ENCODE data around the gene UBR3. TPM values are rescaled to one million over a fixed set of nuclear protein-coding genes. Genes with fewer than 3 reads are reported as not detected.
A peak's percentile ranks its signal among the peaks of the same experiment; 100 is the strongest.

Gene UBR3
- total and polyA plus RNA-seq, 4 experiments from 2014 or later: 4.3 to 43.5 (median 27.6) TPM

DNA sequence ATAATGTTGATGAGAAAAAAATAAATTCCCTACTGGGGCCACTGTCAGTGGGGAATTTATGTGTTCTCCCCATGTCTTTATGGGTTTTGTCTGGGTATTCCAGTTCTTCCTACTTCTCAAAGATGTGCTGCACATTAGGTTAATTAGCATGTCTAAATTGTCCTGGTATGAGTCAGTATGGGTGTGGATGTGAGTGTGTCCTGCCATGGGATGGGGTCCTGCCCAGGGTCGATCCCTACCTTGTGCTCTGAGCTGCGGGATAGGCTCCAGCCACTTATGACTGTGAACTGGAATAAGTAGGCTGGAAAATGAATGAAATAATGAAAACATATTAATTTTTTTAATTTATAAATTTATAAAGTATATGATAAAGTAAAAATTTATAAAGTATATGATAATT is 167.5 kb downstream of the UBR3 start:
- Histone ChIP-seq H3K36me3 (ENCODE audit: insufficient read depth, low read length) (no peaks in the 10 kb centered on the region), H3K4me1 (ENCODE audit: insufficient read depth, low read length) (no peaks in the 10 kb centered on the region), H3K9me3 (ENCODE audit: control insufficient read depth in 1 of 2, low read length in 2 of 2) (no peaks in the 10 kb centered on the region), H3K27me3 (ENCODE audit: insufficient read depth, low read length) (no peaks in the 10 kb centered on the region), H3K27ac (ENCODE audit: low read depth, low read length) (no peak overlapping the region), H3K4me3 (ENCODE audit: low read length in 2 of 2) (no peak overlapping the region)
- H3K4me1 Mint-ChIP-seq: peaks cover 0 to 4% (median 2%) of the 10 kb centered on the region in 4 donors
- H3K27ac Mint-ChIP-seq: no peak overlapping the region
- ChIA-PET CTCF (ENCODE audit: partially characterized antibody) (no interaction called here), POLR2A (ENCODE audit: partially characterized antibody) (no interaction called here)
- no peaks in the 10 kb centered on the region for H3K27me3 Mint-ChIP-seq
- H3K9me3 Mint-ChIP-seq: peaks cover 0 to 2% (median 0%) of the 10 kb centered on the region in 8 donors
- intact Hi-C loops (cut with micrococcal nuclease): no loop called here
- no peak overlapping the region for H3K4me3 Mint-ChIP-seq
- DNase-seq: no peak
- peaks cover 37 to 62% of the 10 kb centered on the region in 2 donors for H3K36me3 Mint-ChIP-seq

GRCh38 chr2:169997140-169997887 is 170.1 kb downstream of the UBR3 start:
- H3K9me3 Mint-ChIP-seq: peaks cover 0 to 2% (median 0%) of the 10 kb centered on the region in 8 donors
- peaks cover 13 to 16% (median 16%) of the 10 kb centered on the region in 4 donors for H3K4me1 Mint-ChIP-seq
- CTCF ChIA-PET (ENCODE audit: partially characterized antibody): no interaction called here
- no peak overlapping the region for H3K27ac Mint-ChIP-seq
- Histone ChIP-seq H3K27me3 (ENCODE audit: insufficient read depth, low read length) (no peaks in the 10 kb centered on the region), H3K27ac (ENCODE audit: low read depth, low read length) (no peak overlapping the region), H3K4me1 (ENCODE audit: insufficient read depth, low read length) (no peaks in the 10 kb centered on the region), H3K4me3 (ENCODE audit: low read length in 2 of 2) (no peak overlapping the region), H3K36me3 (ENCODE audit: insufficient read depth, low read length) (no peaks in the 10 kb centered on the region), H3K9me3 (ENCODE audit: control insufficient read depth in 1 of 2, low read length in 2 of 2) (no peaks in the 10 kb centered on the region)
- H3K4me3 Mint-ChIP-seq: no peak overlapping the region
- intact Hi-C loops (cut with micrococcal nuclease): no loop called here
- no peak for DNase-seq
- H3K27me3 Mint-ChIP-seq: no peaks in the 10 kb centered on the region
- POLR2A ChIA-PET (ENCODE audit: partially characterized antibody): no interaction called here
- H3K36me3 Mint-ChIP-seq: peaks cover 42 to 56% of the 10 kb centered on the region in 2 donors

- Histone ChIP-seq H3K4me1 (ENCODE audit: insufficient read depth, low read length) (no peaks in the 10 kb centered on the region), H3K27me3 (ENCODE audit: insufficient read depth, low read length) (no peaks in the 10 kb centered on the region), H3K27ac (ENCODE audit: low read depth, low read length) (no peak overlapping the region), H3K36me3 (ENCODE audit: insufficient read depth, low read length) (no peaks in the 10 kb centered on the region), H3K4me3 (ENCODE audit: low read length in 2 of 2) (no peak overlapping the region), H3K9me3 (ENCODE audit: control insufficient read depth in 1 of 2, low read length in 2 of 2) (no peaks in the 10 kb centered on the region)
- H3K4me3 Mint-ChIP-seq: no peak overlapping the region
- intact Hi-C loops (cut with micrococcal nuclease): no loop called here
- POLR2A ChIA-PET (ENCODE audit: partially characterized antibody): no interaction called here
- H3K27me3 Mint-ChIP-seq: no peaks in the 10 kb centered on the region
- peaks cover 0 to 2% (median 0%) of the 10 kb centered on the region in 8 donors for H3K9me3 Mint-ChIP-seq
- peaks cover 15 to 18% (median 17%) of the 10 kb centered on the region in 4 donors for H3K4me1 Mint-ChIP-seq
- no peak for DNase-seq
- CTCF ChIA-PET (ENCODE audit: partially characterized antibody): interaction anchor here (0.6 kb wide), 1 partner anchor 355 kb away, joined by 3 read pairs; no protein-coding TSS in a partner anchor
- H3K27ac Mint-ChIP-seq: no peak overlapping the region
- peaks cover 49 to 56% of the 10 kb centered on the region in 2 donors for H3K36me3 Mint-ChIP-seq
These were observed 171.8 kb downstream of the UBR3 start for GRCh38 chr2:169999054-169999453.

DNA sequence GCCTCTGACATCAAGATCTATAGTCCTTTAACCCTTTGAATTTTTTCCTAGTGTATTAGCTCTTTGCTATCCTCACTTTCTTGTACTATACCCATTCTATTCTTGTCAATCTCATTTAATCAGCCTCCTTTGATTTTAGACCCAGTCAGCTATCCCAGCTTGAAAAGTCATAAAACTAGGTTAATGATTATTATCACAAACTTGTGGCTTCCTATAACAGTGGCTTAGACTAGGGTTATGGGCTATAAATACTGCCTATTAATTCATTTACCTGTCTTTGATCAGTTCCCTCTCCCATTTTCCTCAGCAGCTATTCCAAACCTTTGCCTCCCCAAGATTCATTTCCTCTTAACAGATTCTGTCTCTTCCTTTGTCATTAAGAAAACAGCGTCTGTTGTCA is 174.8 kb downstream of the UBR3 start:
- H3K4me1 Mint-ChIP-seq: peaks cover 15 to 18% (median 17%) of the 10 kb centered on the region in 4 donors
- ChIA-PET POLR2A (ENCODE audit: partially characterized antibody) (no interaction called here), CTCF (ENCODE audit: partially characterized antibody) (interaction anchor here (0.8 to 0.9 kb wide), 2 partner anchors 9 to 10 kb away, joined by 3 read pairs; no protein-coding TSS in a partner anchor)
- Histone ChIP-seq H3K9me3 (ENCODE audit: control insufficient read depth in 1 of 2, low read length in 2 of 2) (no peaks in the 10 kb centered on the region), H3K4me3 (ENCODE audit: low read length in 2 of 2) (no peak overlapping the region), H3K36me3 (ENCODE audit: insufficient read depth, low read length) (peaks cover 13% of the 10 kb centered on the region), H3K4me1 (ENCODE audit: insufficient read depth, low read length) (no peaks in the 10 kb centered on the region), H3K27ac (ENCODE audit: low read depth, low read length) (no peak overlapping the region), H3K27me3 (ENCODE audit: insufficient read depth, low read length) (no peaks in the 10 kb centered on the region)
- intact Hi-C loops (cut with micrococcal nuclease): no loop called here
- H3K27ac Mint-ChIP-seq: peak overlapping the region in 5 of 7 donors; percentile 3 to 68 (median 23)
- no peak for DNase-seq
- no peaks in the 10 kb centered on the region for H3K27me3 Mint-ChIP-seq
- H3K4me3 Mint-ChIP-seq: peak overlapping the region in 1 of 8 donors; percentile 22
- H3K9me3 Mint-ChIP-seq: no peaks in the 10 kb centered on the region
- peaks cover 56 to 60% of the 10 kb centered on the region in 2 donors for H3K36me3 Mint-ChIP-seq

DNA sequence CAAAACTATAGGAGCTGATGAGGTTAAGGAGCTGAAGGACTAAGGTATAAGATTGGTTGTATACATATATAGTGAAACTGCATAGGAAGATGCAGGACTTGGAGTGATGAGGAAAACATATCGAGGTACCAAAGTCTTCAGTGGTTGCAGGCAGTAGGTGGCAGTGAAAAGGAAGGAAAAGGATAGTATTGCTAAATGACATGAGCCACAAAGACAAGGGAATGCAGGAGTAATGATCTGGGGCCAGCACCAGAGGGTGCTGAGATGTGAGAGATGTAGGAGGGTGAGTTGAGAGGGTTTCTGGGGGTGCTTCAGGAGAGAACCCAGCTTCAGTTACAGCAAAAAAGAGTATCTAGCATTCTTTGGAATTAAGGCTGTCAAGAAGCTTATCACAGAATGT is 178.4 kb downstream of the UBR3 start:
- intact Hi-C loops (cut with micrococcal nuclease): no loop called here
- Histone ChIP-seq H3K27ac (ENCODE audit: low read depth, low read length) (no peak overlapping the region), H3K36me3 (ENCODE audit: insufficient read depth, low read length) (peaks cover 17% of the 10 kb centered on the region), H3K27me3 (ENCODE audit: insufficient read depth, low read length) (no peaks in the 10 kb centered on the region), H3K4me3 (ENCODE audit: low read length in 2 of 2) (no peak overlapping the region), H3K9me3 (ENCODE audit: control insufficient read depth in 1 of 2, low read length in 2 of 2) (no peaks in the 10 kb centered on the region), H3K4me1 (ENCODE audit: insufficient read depth, low read length) (no peaks in the 10 kb centered on the region)
- CTCF ChIA-PET (ENCODE audit: partially characterized antibody): no interaction called here
- Mint-ChIP-seq H3K4me1 (peaks cover 9 to 11% (median 10%) of the 10 kb centered on the region in 4 donors), H3K36me3 (peaks cover 50 to 53% of the 10 kb centered on the region in 2 donors), H3K27me3 (no peaks in the 10 kb centered on the region), H3K27ac (peak overlapping the region in 1 of 7 donors; percentile 8), H3K4me3 (no peak overlapping the region), H3K9me3 (no peaks in the 10 kb centered on the region)
- no peak for DNase-seq
- POLR2A ChIA-PET (ENCODE audit: partially characterized antibody): no interaction called here

GRCh38 chr2:170006587-170007325 is 179.5 kb downstream of the UBR3 start:
- H3K4me1 ChIP-seq (ENCODE audit: insufficient read depth, low read length): no peaks in the 10 kb centered on the region
- no peak for DNase-seq
- H3K4me3 ChIP-seq (ENCODE audit: low read length in 2 of 2): no peak overlapping the region
- no peaks in the 10 kb centered on the region for H3K27me3 ChIP-seq (ENCODE audit: insufficient read depth, low read length)
- no peaks in the 10 kb centered on the region for H3K9me3 ChIP-seq (ENCODE audit: control insufficient read depth in 1 of 2, low read length in 2 of 2)
- Mint-ChIP-seq H3K9me3 (no peaks in the 10 kb centered on the region), H3K4me3 (no peak overlapping the region), H3K27ac (no peak overlapping the region), H3K4me1 (peaks cover 7 to 8% (median 8%) of the 10 kb centered on the region in 4 donors), H3K27me3 (no peaks in the 10 kb centered on the region), H3K36me3 (peaks cover 48 to 52% of the 10 kb centered on the region in 2 donors)
- POLR2A ChIA-PET (ENCODE audit: partially characterized antibody): no interaction called here
- peaks cover 17% of the 10 kb centered on the region for H3K36me3 ChIP-seq (ENCODE audit: insufficient read depth, low read length)
- intact Hi-C loops (cut with micrococcal nuclease): no loop called here
- no peak overlapping the region for H3K27ac ChIP-seq (ENCODE audit: low read depth, low read length)
- CTCF ChIA-PET (ENCODE audit: partially characterized antibody): no interaction called here

GRCh38 chr2:170009209-170009608 is 182.0 kb downstream of the UBR3 start:
- Mint-ChIP-seq H3K4me1 (no peaks in the 10 kb centered on the region), H3K27me3 (no peaks in the 10 kb centered on the region), H3K9me3 (no peaks in the 10 kb centered on the region), H3K4me3 (no peak overlapping the region), H3K27ac (no peak overlapping the region), H3K36me3 (peaks cover 42 to 49% of the 10 kb centered on the region in 2 donors)
- no peaks in the 10 kb centered on the region for H3K4me1 ChIP-seq (ENCODE audit: insufficient read depth, low read length)
- ChIA-PET POLR2A (ENCODE audit: partially characterized antibody) (no interaction called here), CTCF (ENCODE audit: partially characterized antibody) (no interaction called here)
- H3K9me3 ChIP-seq (ENCODE audit: control insufficient read depth in 1 of 2, low read length in 2 of 2): no peaks in the 10 kb centered on the region
- H3K27me3 ChIP-seq (ENCODE audit: insufficient read depth, low read length): no peaks in the 10 kb centered on the region
- DNase-seq: no peak
- intact Hi-C loops (cut with micrococcal nuclease): no loop called here
- no peak overlapping the region for H3K27ac ChIP-seq (ENCODE audit: low read depth, low read length)
- H3K4me3 ChIP-seq (ENCODE audit: low read length in 2 of 2): no peak overlapping the region
- H3K36me3 ChIP-seq (ENCODE audit: insufficient read depth, low read length): peaks cover 17% of the 10 kb centered on the region

Data from CD4-positive, alpha-beta memory T cell (primary cell).